PC-3 (cell line): ENCODE measurements around the gene ZNRF1.

Source experiments
- EZH2 ChIP-seq: fragments of 300-600 bp; sonication (generic); IDR thresholded peaks from one replicate; pipeline ENCODE4 v1.6.1; 2017; ENCODE audit warnings: antibody characterized with exemption, mild to moderate bottlenecking, low read length; ENCODE audit not compliant: unreplicated experiment
- EZH2phosphoT487 ChIP-seq: fragments of 300-600 bp; sonication (generic); IDR thresholded peaks from 2 replicates; pipeline ENCODE4 v1.6.1; 2018; ENCODE audit warnings: mild to moderate bottlenecking, antibody characterized with exemption, low read length, borderline replicate concordance
- TF ChIP-seq, protein P1 (sequence below): fragments of 300-600 bp; sonication (generic); conservative IDR thresholded peaks from 2 replicates; pipeline ENCODE4 v1.5.1; 2017; ENCODE audit warnings: antibody characterized with exemption, low read depth, mild to moderate bottlenecking, low read length

DNA sequence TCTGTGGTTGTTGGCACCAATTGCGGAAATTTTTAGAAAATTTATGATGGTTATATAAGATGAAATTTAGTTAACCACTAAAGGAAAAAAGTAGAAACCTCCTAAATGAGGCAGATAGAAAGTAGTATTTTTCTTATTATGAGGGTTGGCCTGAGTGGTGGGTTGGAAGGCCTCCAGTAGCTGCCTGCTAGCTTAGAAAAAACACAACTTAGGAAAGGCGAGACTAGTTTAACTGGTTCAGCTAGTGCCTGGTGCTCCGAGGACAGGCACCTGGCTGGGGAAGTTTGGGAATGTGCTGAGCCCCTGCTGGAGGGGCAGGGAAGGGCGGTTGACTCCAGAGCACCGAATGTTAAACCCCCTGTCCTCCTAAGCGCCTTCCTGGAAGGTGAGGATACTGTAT, 97.8 kb downstream of the ZNRF1 start:
- TF ChIP-seq, protein P1, sequence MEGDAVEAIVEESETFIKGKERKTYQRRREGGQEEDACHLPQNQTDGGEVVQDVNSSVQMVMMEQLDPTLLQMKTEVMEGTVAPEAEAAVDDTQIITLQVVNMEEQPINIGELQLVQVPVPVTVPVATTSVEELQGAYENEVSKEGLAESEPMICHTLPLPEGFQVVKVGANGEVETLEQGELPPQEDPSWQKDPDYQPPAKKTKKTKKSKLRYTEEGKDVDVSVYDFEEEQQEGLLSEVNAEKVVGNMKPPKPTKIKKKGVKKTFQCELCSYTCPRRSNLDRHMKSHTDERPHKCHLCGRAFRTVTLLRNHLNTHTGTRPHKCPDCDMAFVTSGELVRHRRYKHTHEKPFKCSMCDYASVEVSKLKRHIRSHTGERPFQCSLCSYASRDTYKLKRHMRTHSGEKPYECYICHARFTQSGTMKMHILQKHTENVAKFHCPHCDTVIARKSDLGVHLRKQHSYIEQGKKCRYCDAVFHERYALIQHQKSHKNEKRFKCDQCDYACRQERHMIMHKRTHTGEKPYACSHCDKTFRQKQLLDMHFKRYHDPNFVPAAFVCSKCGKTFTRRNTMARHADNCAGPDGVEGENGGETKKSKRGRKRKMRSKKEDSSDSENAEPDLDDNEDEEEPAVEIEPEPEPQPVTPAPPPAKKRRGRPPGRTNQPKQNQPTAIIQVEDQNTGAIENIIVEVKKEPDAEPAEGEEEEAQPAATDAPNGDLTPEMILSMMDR = peak; percentile 61
- TF ChIP-seq EZH2 = no peak
- no peak for TF ChIP-seq EZH2phosphoT487
